NCI-H2107 (cell line): ENCODE measurements around the gene CRABP2.

Experiments
- DNase-seq: peaks from one replicate; lab custom pipeline; 2025; lab: John Stamatoyannopoulos, UW

The CRABP2 gene

GRCh38 chr1:156708218-156708661, 2.9 kb upstream of the CRABP2 start:
- DNase-seq: no peak

DNA sequence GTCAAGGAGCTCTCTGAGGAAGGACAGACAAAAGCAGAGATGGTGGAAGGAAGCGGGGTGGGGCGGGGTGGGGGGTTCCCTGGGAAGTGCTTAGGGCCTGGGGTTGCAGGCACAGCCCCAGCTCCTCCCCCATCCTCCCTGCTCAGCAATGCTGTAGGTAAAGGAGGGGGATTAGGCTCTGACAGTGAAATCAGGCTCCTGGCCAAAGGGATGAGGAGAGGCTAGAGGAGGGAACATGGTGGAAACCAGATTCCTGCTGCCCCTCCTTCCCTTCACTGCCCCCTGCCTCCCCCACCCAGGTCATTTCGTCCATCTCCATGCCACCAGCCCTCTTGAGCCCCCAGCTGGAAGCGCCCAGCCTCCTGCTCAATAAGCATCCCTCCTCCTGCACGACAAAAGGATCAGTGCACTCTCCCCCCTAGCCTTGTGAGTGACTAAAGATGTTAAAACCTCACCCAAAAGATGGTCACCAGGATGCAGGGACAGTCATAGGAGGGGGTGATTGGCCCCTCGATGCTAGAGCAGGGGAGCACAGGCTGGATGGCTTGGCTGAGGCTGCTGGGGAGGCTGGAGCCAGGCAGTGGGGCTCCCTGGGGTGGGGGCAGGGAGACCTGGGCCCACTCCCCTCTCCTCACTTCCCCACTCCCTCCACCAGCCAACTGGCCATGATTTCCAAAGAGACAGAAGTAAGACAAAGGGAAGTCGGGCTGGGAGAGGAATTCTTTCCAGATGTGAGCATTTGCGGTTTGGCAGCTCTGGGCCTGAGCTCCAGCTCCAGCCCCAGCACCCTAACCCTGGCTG, 2.2 kb upstream of the CRABP2 start:
- no peak for DNase-seq

GRCh38 chr1:156706657-156707416, 1.5 kb upstream of the CRABP2 start:
- DNase-seq: no peak

GRCh38 chr1:156705918-156706656, 704 bp upstream of the CRABP2 start:
- DNase-seq: peak; percentile 74

DNA sequence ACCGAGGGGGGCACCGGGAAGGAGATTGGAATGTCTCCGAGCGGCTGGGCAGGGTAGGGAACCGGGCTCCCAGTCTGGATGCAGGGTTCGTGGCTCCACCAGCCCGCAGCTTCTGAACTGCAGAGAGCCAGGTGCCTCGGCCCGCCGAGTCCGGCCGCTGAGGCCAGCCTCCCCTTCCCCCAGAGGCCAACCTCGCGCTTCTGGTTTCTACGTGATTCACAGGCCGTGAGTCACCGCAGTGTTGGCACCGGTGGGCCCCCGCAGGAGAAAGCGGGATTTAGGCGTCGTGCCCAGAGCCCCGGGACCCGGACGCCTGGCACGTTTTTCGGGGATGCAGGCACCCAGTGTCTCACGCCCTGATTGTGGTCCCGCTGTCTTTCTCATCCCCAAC, 458 bp downstream of the CRABP2 start:
- DNase-seq: no peak

- DNase-seq: no peak
Observed at GRCh38 chr1:156704166-156704711, 1.1 kb downstream of the CRABP2 start.

GRCh38 chr1:156703741-156704140, 1.6 kb downstream of the CRABP2 start:
- DNase-seq: no peak

GRCh38 chr1:156703336-156703735, 2.0 kb downstream of the CRABP2 start:
- no peak for DNase-seq

GRCh38 chr1:156700736-156701531, 4.4 kb downstream of the CRABP2 start:
- DNase-seq: no peak

DNA sequence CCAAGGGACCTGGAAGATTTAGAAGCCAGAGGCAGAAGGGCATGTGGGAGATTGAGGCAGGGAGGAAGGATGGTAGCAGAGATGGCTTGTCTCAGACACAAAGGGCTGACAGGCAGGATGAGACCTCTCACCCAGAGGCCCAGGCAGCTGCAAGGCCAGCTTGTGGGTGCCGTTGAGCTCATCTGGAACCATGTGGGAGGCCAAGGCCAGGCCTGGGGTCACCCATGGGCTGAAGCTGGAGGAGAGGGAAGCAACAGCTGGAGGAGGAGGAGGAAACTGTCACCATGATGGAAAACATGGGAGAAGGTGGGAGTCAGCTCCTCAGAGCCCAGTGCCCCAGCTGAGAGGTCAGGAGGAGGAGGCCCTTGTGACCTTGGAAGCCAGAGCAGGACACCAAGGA, 6.4 kb downstream of the CRABP2 start:
- no peak for DNase-seq

GRCh38 chr1:156697481-156697880, 7.9 kb downstream of the CRABP2 start:
- no peak for DNase-seq

DNA sequence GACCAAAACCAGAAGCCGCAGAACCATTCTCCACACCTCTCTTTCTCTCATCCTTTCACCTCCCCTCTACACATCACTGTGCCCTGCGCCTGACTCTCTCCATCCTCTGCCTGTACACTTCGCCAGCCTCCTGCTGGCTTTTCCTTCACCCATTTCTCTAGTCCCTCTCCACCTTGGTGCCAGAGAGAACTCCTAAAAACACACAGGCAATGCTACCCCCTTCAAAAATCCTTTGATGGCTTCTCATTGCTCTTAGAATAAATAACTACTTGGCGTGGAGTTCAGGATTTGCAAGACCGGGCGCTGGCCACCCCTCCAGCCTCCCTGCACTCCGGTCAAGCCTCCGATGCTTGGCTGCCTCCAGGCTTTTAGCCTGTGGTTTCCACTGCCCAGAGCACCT, 8.6 kb downstream of the CRABP2 start:
- no peak for DNase-seq

GRCh38 chr1:156694690-156694962, 10.8 kb downstream of the CRABP2 start:
- no peak for DNase-seq

- DNase-seq: peak; percentile 49
Observed at GRCh38 chr1:156693848-156694689, 11.3 kb downstream of the CRABP2 start.

- peak; percentile 88 for DNase-seq
Observed at GRCh38 chr1:156692925-156693847, 12.2 kb downstream of the CRABP2 start.

DNA sequence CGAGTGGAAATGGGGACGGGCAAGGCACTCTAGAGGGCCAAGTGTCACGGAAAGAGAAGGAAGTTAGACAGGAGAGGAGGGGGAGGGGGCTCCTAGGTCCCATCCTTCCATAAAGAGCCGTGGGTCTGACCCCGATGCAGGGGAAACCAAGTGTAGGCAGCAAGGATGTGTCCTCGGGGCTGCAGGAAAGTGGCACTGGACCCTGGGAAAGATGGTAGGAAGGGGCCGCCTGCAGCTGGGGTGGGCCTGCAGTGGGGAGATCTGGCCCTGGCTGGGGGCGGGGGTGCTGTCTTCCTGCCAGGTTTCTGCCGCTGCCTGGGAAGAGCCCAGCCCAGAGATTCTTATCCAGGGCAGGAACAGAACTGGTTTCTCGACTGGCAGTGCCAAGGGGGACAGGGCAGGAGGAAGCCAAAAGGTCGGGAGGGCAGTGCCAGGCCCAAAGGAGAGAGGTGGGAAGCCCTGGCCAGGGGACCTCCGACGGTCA, 12.9 kb downstream of the CRABP2 start:
- no peak for DNase-seq

GRCh38 chr1:156691665-156692440, 13.5 kb downstream of the CRABP2 start:
- DNase-seq: no peak

- DNase-seq: no peak
Observed at GRCh38 chr1:156691191-156691590, 14.2 kb downstream of the CRABP2 start.

GRCh38 chr1:156690675-156691036, 14.7 kb downstream of the CRABP2 start:
- DNase-seq: no peak
